HFFc6 (cell line): ENCODE data around the gene SEL1L2. TPM values are rescaled to one million over a fixed set of nuclear protein-coding genes. Genes with fewer than 3 reads are reported as not detected.

Experiments
- DNase-seq: peaks from one replicate; pipeline ENCODE4 v3.0.0-alpha.2; 2018
- H3K27ac Mint-ChIP-seq: 2 replicates; pipeline ENCODE4 v1.8.0; 2020; ENCODE audit warnings: mild to moderate bottlenecking, mixed read lengths
- H3K27me3 Mint-ChIP-seq: 2 replicates; pipeline ENCODE4 v1.8.0; 2021; ENCODE audit warnings: mild to moderate bottlenecking, moderate library complexity, mixed read lengths; ENCODE audit not compliant: insufficient read depth
- H3K36me3 Mint-ChIP-seq: 2 replicates; pipeline ENCODE4 v1.8.0; 2021; ENCODE audit warnings: low read depth, mixed read lengths
- H3K4me1 Mint-ChIP-seq: 2 replicates; pipeline ENCODE4 v1.8.0; 2020; ENCODE audit warnings: low read depth, mixed read lengths
- H3K4me3 Mint-ChIP-seq: 2 replicates; pipeline ENCODE4 v1.8.0; 2020; ENCODE audit warnings: mild to moderate bottlenecking, moderate library complexity, mixed read lengths
- H3K9me3 Mint-ChIP-seq: 2 replicates; pipeline ENCODE4 v1.8.0; 2020; ENCODE audit warnings: mild to moderate bottlenecking, mixed read lengths
- total RNA-seq, 6 experiments: library from RNA; stranded (reverse); fragmentation: NEBNext Ultra II Directional; extraction: Animal tissue kit (Norgen Biotek cat#: 25700); gene quantifications; 2 replicates in 1 of 6; 3 replicates in 5 of 6; pipeline ENCODE4 v1.2.3, GENCODE V29; 2021
- TF ChIP-seq, protein P1 (sequence below): fragments of 200-600 bp; sonication (generic); IDR thresholded peaks from 2 replicates; pipeline ENCODE4 v1.5.0; 2021; ENCODE audit warnings: antibody characterized with exemption, mild to moderate bottlenecking

The SEL1L2 gene
- total RNA-seq, 6 experiments from 2014 or later: 0.85 TPM; not detected in 5

- no peak for DNase-seq
- Mint-ChIP-seq H3K9me3 (peaks cover 4% of the 10 kb centered on the region), H3K36me3 (no peaks in the 10 kb centered on the region), H3K27ac (no peak overlapping the region), H3K4me3 (no peak overlapping the region), H3K4me1 (no peaks in the 10 kb centered on the region), H3K27me3 (no peaks in the 10 kb centered on the region)
- TF ChIP-seq, protein P1, sequence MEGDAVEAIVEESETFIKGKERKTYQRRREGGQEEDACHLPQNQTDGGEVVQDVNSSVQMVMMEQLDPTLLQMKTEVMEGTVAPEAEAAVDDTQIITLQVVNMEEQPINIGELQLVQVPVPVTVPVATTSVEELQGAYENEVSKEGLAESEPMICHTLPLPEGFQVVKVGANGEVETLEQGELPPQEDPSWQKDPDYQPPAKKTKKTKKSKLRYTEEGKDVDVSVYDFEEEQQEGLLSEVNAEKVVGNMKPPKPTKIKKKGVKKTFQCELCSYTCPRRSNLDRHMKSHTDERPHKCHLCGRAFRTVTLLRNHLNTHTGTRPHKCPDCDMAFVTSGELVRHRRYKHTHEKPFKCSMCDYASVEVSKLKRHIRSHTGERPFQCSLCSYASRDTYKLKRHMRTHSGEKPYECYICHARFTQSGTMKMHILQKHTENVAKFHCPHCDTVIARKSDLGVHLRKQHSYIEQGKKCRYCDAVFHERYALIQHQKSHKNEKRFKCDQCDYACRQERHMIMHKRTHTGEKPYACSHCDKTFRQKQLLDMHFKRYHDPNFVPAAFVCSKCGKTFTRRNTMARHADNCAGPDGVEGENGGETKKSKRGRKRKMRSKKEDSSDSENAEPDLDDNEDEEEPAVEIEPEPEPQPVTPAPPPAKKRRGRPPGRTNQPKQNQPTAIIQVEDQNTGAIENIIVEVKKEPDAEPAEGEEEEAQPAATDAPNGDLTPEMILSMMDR: peak; percentile 52; the same call in 1 of the 2 replicates
Observed at GRCh38 chr20:13898012-13898612, 92.3 kb downstream of the SEL1L2 start.

DNA sequence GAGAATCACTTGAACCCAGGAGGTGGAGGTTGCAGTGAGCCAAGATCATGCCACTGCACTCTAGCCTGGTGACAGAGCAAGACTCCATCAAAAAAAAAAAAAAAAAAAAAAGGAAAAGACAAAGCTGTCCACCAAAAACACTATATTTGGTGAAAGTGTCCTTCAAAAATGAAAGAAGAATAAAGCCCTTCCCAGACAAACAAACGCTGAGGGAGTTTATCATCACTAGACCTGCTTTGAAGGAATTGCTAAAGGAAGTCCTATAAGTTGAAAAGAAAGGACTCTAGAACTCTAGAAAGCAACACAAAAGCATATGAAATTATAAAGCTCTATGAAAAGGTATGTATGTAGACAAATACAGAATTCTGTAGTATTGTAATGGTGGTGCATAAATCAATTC, 98.8 kb downstream of the SEL1L2 start:
- Mint-ChIP-seq H3K4me3 (no peak overlapping the region), H3K27ac (no peak overlapping the region), H3K4me1 (no peaks in the 10 kb centered on the region)

DNA sequence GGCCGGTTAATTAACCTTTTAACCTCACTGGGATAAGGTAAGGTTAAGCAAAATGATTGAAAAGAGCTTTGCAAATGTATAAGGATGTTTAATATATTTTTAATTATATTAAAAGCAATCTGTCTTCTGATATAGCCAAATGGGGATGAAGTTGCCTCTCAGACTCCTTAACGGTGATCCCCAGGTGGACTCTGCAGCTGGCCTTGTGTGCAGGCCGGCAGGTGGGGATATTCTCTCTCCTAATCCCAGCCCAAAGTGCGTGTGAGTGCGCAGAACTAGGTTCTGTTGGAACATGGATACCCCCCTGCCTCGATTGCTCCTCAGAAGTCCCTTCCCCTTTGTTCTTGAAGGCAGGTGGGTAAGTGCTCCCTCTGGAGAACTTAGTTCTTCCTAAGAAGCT, 105.6 kb downstream of the SEL1L2 start:
- H3K36me3 Mint-ChIP-seq: no peaks in the 10 kb centered on the region
- peaks cover 3% of the 10 kb centered on the region for H3K9me3 Mint-ChIP-seq
- DNase-seq: no peak
- no peak overlapping the region for H3K27ac Mint-ChIP-seq
- TF ChIP-seq, protein P1: no peak
- no peaks in the 10 kb centered on the region for H3K27me3 Mint-ChIP-seq
- no peak overlapping the region for H3K4me3 Mint-ChIP-seq
- H3K4me1 Mint-ChIP-seq: no peaks in the 10 kb centered on the region

More for the DNA sequence above, 98.8 kb downstream of the SEL1L2 start:
- peaks cover 16% of the 10 kb centered on the region for H3K9me3 Mint-ChIP-seq
- no peaks in the 10 kb centered on the region; the same call in 1 of the 2 replicates for H3K27me3 Mint-ChIP-seq
- no peak for DNase-seq
- H3K36me3 Mint-ChIP-seq: peaks cover 7% of the 10 kb centered on the region
- TF ChIP-seq, protein P1: no peak

GRCh38 chr20:13883425-13883824, 107.0 kb downstream of the SEL1L2 start:
- DNase-seq: no peak

GRCh38 chr20:13878566-13878965, 111.8 kb downstream of the SEL1L2 start:
- Mint-ChIP-seq H3K27me3 (no peaks in the 10 kb centered on the region), H3K9me3 (no peaks in the 10 kb centered on the region), H3K4me1 (peaks cover 5% of the 10 kb centered on the region; the same call in 1 of the 2 replicates), H3K27ac (no peak overlapping the region), H3K36me3 (no peaks in the 10 kb centered on the region), H3K4me3 (no peak overlapping the region)
- no peak for DNase-seq
- TF ChIP-seq, protein P1: no peak

More at GRCh38 chr20:13883425-13883824, 107.0 kb downstream of the SEL1L2 start:
- H3K27ac Mint-ChIP-seq: no peak overlapping the region
- H3K27me3 Mint-ChIP-seq: no peaks in the 10 kb centered on the region
- TF ChIP-seq, protein P1: no peak
- no peak overlapping the region for H3K4me3 Mint-ChIP-seq
- peaks cover 3% of the 10 kb centered on the region; the same call in 1 of the 2 replicates for H3K9me3 Mint-ChIP-seq
- no peaks in the 10 kb centered on the region for H3K36me3 Mint-ChIP-seq
- no peaks in the 10 kb centered on the region for H3K4me1 Mint-ChIP-seq
